ENCODE data around the gene CDCA8.

CDCA8 gene

GRCh38 chr1:37714689-37715088 lies 22.4 kb downstream of the CDCA8 start:
- DNase-seq: no peak

- no peak for DNase-seq
Measured at GRCh38 chr1:37716321-37716720, 24.0 kb downstream of the CDCA8 start.

GRCh38 chr1:37717631-37718030 lies 25.3 kb downstream of the CDCA8 start:
- DNase-seq: no peak

GRCh38 chr1:37718181-37718900 lies 26.0 kb downstream of the CDCA8 start:
- DNase-seq: no peak

GRCh38 chr1:37718901-37719571 lies 26.7 kb downstream of the CDCA8 start:
- no peak for DNase-seq

- DNase-seq: no peak
Measured at GRCh38 chr1:37719572-37720195, 27.4 kb downstream of the CDCA8 start.

GRCh38 chr1:37720231-37721130 lies 28.2 kb downstream of the CDCA8 start:
- no peak for DNase-seq

- peak in 2 of 51 donors; percentile 17 to 24 for DNase-seq
Measured at GRCh38 chr1:37721565-37721964, 29.2 kb downstream of the CDCA8 start.

GRCh38 chr1:37722181-37723071 lies 30.1 kb downstream of the CDCA8 start:
- peak in 40 of 51 donors; percentile 5 to 81 (median 44) for DNase-seq

GRCh38 chr1:37723072-37723389 lies 30.7 kb downstream of the CDCA8 start:
- no peak for DNase-seq

- DNase-seq: no peak
Measured at GRCh38 chr1:37723390-37724078, 31.2 kb downstream of the CDCA8 start.

- no peak for DNase-seq
Measured at GRCh38 chr1:37724575-37724974, 32.3 kb downstream of the CDCA8 start.

GRCh38 chr1:37725851-37726613 lies 33.7 kb downstream of the CDCA8 start:
- peak in 36 of 51 donors; percentile 3 to 77 (median 34) for DNase-seq

- DNase-seq: peak in 13 of 51 donors; percentile 2 to 62 (median 24)
Measured at GRCh38 chr1:37726751-37727585, 34.7 kb downstream of the CDCA8 start.

GRCh38 chr1:37728416-37728815 lies 36.1 kb downstream of the CDCA8 start:
- no peak for DNase-seq

- no peak for DNase-seq
Measured at GRCh38 chr1:37730376-37730775, 38.1 kb downstream of the CDCA8 start.

GRCh38 chr1:37731312-37732019 lies 39.1 kb downstream of the CDCA8 start:
- no peak for DNase-seq
